GM19023 (cell line): ENCODE data around the gene LRRC4C.

Source experiments
- ATAC-seq: cut with Tn5 transposase; IDR thresholded peaks from one replicate; pipeline ENCODE4 v1.9.1; 2021; ENCODE audit warnings: mild to moderate bottlenecking, moderate library complexity; ENCODE audit not compliant: unreplicated experiment

LRRC4C gene

DNA sequence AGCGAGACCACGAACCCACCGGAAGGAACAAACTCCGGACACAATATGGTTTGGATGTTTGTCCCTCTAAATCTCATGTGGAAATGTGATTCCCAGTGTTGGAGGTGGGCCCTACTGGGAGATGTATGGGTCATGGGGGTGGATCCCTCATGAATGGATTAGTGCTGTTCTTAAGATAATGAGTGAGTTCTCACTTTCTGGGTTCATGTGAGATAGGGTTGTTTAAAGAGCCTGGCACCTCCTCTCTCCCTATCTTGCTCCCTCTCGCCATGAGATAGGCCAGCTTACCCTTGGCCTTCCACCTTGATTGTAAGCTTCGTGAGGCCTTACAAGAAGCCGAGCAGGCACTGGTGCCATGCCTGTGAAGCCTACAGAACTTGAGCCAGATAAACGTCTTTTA, 184.6 kb downstream of the LRRC4C start:
- no peak for ATAC-seq

DNA sequence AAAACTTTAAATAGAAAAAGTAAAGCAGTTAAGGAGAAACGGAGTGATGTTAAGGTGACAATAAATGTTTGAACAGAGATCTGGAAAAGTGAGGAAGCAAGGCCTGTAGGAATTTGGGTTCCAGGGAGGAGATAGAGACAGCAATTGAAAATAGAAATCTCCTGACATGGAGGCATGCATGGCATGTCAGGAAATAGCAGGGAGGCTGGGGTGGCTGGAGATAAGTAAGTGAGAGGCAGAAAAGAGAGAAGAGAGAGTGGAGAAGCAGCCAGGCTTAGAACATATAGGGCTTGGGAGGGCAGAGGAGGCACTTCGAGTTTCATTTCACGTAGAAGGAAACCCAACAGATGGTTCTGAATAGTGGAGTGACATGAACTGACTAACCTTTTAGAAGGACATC, 185.5 kb downstream of the LRRC4C start:
- no peak for ATAC-seq

DNA sequence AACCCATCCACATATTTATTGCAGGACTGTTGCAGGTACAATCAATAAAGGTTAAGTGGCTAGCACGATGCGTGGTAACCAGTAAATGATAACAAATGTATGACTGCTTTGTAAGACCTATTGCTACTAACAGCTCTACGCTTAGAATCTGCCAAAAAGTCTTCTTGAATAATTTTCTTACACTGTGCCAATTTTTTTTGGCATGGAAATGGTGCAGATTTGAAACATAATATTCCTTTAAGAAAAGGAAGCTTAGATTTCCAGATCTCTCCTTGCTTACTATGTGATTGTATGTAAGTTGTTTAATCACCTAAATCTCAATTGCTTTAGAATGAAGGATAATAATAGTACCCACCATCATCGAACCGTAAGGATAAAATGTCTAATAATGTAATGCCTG, 192.0 kb downstream of the LRRC4C start:
- no peak for ATAC-seq

DNA sequence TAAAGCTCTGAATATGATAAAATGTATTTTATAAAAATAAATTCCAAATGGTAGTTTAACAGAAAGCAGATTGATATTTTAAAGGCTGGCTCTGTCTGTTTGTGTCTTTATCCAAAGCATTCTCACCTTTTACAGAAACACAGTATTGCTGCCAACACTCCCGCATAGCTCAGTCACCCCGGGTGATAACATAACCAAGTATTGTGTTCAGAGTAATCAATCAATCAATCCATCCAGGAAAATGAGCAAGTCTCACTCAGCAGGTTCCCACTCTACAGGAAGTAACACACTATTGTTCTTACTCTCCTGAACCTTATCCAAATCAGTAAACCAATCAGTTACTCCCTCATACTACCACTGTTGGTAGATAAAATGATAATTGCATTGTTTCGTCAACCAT, 203.4 kb downstream of the LRRC4C start:
- no peak for ATAC-seq

DNA sequence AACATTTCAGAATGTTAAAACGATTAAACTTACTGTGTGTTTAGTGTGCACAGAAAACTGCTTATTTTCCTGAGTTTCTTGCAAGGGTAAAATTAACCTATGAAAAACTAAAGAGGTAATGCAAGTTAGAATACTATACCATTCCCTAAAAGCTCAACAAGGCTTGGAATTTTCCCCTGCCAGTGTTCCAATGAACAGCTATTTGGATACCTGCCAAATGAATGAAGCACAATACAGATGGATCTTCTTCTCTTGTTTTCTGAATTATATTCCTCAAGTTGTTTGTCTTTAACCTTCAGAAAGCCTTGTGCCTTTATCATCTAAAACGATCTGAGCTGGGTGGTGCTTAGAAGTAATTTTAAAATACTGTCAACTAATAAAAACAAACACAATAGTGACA, 204.5 kb downstream of the LRRC4C start:
- ATAC-seq: no peak

DNA sequence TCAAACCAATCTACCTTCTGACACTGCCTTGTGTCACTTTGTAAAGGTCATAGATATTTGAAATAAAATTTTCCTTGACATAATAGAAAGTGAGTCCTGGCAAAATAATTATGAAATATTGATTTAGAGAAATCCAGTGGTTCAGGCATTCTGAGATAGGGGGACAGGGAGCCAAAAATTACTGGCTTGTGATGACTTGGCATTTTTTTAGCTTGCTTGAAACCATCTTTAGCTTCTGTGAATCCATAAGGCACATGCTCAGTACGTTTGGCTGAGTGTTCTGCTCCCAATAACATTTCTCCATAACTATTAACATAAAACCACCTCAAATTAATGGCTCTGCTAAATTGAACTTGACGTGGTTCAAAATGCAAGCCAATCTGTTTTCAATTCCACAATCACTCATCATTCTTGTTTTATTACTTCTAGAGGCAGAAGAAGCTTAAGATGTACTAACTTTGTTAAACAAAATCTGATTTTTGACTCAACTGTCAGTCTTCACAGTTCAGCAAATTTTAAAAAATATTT, 209.0 kb downstream of the LRRC4C start:
- ATAC-seq: no peak

DNA sequence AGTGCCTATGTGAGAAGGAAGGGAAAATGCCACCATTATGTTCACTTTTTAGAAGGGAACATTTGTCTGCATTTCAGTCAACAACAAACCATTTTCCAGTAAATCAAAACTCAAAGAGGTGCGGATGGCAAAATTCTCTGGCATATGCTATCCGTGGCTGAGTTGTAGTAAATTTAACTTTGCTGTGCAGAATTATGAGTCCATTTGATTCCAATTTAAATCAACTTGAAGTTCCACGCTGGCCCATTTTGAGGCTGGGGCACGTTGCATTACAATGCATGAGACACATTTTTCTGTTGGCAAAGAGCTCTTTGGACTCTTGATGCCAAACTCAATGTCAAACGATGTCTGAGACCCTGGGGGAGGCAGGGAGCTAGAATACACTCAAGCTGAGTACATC, 211.8 kb downstream of the LRRC4C start:
- no peak for ATAC-seq

DNA sequence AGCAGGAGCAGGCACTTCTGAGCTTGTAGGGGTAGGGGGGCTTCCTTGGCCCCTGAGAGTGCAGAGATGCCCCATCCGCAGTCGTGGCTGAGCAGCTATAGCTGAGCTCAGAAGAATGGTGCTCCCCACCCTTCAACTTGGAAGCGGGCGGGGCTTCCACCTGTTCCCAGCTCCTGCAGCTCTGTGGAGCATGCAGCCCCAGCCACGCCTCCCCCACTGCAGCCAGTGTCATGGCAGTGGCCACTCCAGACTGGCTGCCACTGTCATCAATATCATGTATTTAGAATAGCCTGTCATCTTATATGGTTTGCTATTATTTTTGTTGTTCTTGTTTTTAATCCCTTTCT, 213.1 kb downstream of the LRRC4C start:
- ATAC-seq: no peak

DNA sequence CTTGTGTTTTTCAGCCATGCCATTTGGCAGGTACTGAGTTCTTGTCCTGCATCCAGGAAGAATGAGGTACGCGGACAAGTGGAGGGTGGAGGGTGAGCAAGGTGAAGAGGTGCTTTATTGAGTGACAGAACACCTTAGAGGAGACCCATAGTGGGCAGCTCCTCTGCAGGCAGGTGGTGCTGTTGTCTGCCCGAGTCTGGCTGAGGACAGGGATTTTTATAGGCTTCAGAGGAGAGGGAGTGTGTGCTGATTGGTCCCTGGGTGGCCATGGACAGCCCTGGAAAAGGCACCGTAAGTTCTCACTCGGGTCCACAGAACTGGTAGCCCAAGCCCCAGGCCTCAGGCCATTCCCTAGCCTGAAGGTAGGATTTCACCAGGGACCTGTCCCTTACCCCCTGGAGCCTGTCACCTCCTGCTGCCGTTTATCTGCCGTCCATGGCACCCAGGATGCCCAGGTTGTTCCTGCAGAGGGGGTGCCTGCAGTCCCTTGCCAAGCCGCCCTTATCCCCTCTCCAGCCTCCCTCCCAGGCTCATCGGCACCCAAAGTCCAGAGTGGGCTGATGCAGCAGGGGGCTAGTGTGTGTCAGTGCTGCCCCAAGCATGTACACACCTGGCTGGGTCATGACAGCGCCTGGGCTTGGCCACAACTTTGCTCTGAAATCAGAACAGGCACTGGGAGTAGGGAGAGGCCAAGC, 213.6 kb downstream of the LRRC4C start:
- no peak for ATAC-seq

DNA sequence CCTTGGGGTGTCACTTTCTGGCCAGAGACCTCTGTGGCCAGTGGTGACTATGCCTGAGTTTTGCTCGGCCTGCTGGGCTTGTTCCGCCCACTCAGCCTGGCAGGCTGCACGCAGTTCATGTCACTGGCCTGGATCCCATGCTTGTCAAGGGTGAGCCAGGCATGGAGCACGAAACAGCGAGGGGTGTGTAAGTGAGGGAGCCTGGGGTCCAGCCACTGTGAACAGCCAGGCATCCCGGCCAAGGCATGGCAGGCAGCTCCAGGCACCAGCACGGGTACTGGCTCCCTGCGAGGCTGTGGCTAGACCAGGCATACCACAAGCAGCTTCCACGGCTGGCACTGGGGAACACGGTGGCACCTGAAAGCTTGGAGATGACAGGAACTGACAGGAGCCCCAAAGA, 214.3 kb downstream of the LRRC4C start:
- ATAC-seq: no peak

DNA sequence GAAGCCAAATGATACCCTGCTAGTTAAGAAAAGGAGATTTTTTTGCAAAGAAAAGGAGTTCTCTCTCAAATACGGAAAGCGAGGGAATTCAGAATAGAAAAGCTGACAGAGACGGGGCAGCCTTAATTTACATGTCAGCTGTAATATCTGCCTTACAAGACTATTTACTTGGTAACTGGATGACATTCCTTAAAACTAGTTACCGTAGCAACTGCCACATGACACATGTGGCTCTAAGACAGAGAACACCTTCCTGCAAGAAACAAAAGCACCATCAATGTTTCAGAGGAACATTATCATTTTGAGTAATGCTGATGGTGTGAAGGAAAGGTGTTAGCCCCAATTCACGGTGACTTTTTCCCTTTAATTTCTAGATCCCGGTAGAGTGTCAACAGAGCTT, 222.1 kb downstream of the LRRC4C start:
- no peak for ATAC-seq

DNA sequence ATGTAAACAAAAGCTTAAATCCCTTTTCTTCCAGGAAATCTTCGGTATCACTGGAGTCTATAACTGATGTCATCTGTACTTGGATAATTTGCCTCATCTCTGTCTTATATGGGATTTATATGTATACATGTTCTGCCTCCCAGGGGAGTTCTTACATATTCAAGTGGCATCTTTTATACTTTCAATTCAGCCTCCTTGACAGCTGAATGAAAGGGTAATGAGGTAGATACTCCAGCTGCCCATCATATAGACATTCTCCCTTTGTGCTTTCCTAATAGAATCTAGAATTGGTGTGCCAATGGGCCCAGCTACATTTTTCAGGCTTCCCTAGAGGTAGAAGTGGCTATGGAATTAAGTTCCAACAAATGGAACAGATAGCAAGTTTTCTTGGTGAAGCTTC, 223.8 kb downstream of the LRRC4C start:
- no peak for ATAC-seq

DNA sequence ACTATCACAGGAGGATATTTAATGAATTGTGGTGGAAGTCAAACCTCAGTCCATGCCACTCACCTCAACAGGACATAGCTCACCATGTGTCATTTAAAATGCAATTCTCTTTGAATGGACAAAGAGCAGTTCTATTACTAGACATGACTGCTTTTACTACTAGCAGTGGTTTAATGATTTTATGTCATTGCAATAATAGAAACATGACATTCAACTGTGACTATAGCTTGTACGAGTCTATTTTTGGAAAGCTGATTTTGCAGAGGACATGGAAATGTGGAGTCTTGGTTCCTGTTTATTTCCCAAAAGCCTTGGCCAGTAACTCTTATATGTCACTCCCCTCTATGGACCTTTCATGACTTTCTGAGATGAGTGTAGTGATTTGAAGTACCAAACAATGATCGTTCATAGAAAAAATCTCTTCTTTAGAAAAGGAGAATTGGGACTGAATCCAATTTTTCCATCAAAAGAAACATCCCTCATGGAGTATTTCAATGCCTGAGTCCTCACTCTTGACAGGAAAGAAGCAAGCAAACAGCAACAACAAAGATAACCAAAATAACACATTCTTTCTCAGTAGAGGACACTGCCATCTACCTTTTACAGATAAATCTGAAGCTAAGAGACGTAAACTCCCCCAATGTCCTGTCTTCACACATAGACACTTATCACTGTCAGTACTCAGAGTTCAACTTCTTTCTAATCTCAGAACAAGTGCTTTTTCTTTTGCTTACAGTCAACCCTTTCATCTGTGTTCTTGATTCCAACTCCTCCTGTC, 233.4 kb downstream of the LRRC4C start:
- no peak for ATAC-seq

DNA sequence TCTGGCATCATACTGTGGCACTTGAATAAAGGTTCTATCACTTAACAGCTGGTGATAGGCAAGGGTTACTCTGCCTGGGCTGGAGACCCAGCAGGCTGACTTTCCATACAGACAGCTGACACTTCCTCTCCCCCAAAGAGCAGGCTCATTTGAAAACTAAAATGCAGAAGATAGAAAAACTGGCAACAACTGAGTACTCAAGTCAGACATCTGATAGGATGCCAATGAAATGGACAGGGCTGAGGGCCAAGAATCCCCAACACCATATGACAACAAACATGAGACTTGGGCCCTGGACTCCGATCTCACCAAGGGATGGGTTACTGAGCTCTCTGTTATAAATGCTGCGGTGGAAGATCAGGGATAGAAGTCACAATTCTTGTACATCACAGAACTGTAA, 237.2 kb downstream of the LRRC4C start:
- no peak for ATAC-seq

DNA sequence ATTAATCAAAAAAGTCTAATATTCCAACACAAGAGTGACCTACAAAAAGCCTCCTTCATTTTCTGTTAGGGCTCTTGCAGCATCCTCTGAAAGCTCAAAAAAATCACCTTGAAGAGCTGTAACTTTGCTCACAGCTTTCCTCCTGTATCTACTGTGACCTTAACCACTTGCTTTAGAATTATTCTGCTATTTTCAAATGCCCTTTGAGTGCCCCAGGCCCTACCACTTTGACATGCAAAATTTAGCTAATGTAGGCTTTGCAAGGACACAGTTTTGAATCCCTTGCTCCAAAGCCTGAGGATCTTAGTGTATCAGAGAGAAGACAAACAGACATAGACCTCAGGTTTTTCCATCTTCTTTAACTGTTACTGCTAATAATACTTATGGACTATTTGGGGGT, 253.1 kb downstream of the LRRC4C start:
- ATAC-seq: no peak

DNA sequence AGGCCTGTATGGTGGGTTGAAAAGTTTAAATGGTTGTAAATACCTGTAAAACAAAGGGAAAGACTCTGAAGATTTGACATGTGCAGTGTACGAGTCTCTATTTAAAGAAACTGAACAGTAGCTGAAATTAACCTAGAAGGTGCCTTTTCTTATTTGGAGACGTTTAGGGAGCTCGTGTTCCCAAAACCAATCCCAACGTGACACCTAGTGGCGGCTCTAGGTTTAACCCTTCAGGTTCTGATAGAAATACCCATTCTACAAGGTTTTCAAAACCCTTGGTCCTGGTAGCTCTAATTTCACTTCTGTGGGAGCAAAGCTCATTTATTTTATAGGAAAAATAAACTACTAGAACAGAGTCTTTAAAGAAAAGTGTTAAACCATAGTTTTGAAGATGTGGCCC, 258.3 kb downstream of the LRRC4C start:
- ATAC-seq: no peak

DNA sequence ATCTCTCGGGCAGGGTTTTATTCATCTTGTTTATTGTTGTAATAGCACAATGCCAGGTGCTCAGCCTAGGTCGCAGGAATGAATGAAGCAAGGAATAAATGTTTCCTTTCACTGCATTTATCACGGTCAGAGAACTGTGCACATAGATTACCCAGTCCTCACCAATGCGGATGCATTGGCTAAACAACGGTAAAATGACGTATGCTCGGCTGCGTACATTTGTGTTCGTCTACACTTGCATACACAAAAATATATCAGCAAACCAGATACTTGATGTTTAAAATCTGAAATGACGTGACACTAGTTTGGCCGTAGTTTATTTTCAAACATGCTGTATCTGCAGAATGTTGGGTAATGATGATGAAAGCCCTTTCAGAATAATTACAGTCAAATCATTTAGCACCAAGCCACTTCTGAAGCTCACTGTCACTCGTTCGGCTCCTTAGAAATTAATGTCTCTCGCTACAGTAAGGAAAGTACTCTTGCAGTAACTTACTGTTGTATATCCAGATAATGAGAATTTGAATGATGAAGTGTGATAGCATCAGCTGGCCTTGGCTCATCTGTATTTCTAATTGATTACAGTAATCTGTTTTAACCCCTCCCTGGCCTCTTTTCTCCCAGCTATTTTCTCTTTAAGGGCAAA, 268.9 kb downstream of the LRRC4C start:
- ATAC-seq: no peak

DNA sequence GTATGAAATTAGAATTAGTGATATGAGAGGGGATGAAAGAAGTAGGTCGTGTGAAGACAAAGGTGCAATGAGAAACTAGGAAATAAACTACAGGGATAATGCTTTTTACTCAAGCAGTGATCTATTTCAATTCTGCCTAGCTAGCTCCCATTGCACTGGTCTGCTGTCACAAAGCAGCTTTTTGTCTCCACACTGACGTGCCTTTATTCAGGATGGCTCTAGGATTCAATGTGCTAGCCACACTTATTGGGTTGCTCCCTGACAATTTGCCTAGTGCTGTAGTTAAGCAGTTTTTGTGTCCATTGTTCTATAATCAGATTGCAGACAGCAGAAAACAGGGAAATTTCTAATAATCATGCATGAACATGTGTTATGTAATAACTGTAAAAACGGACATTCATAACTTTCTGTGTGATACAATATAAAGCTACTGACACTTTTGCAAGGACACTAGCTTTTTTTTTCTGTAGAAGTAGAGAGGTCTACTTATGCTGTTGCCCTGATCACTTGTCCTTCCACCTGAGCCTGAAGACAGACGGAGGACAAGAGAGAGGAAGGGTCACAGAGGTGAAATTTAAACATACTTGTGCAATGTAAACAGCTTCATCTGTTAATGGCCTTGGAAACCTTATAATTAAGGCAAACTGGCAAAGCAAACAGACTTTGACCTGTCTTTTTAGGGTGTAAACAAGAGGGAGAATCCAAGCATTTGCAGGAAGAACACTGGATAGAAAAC, 269.6 kb downstream of the LRRC4C start:
- no peak for ATAC-seq

DNA sequence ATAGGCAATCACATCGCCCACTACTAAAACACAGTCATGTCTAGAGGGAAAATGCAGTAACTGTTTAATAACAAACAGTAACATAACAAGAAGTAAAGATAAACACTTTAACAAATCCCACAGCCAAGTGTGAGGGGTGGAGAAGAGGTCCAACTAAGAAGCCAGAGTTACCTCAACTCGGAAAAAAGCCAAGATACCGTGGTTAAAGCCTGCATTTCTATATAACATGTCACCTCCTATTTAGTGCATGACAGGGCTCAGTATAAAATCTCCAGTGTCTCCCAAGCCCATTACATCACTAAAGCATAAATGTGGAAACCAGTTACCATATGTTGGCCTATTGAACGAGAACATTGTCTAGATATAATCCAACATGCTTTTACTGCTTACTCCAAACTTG, 281.7 kb downstream of the LRRC4C start:
- no peak for ATAC-seq

DNA sequence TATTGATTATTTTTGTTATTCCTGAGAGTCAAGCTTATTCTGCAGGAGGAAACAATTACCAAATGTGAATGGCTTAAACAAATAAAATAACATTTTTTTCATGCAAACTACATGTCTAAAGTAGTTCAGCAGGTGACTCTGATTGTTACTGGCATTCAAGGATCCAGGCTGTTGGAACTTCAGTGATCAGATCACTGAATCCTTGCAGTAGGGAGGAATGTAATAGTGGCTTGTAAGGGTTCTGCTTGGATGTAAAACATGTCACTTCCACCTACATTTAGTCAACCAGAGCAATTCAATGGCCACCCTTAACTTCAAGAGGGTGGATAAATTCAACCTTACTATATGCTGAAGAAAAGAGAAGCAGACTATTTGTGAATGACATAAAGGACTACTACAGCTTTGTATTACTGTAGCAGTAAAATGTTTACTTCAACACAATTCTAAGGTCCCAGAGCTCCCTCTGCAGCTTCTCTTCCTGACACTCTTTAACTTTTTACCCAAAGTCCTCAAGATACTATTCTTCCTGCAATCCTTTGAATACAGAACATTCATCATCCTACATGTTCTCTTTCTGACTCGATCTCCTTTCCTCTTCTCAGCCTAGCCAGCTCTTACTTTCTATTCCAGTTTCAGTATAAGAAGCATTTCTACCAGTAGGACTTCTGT, 284.0 kb downstream of the LRRC4C start:
- no peak for ATAC-seq

DNA sequence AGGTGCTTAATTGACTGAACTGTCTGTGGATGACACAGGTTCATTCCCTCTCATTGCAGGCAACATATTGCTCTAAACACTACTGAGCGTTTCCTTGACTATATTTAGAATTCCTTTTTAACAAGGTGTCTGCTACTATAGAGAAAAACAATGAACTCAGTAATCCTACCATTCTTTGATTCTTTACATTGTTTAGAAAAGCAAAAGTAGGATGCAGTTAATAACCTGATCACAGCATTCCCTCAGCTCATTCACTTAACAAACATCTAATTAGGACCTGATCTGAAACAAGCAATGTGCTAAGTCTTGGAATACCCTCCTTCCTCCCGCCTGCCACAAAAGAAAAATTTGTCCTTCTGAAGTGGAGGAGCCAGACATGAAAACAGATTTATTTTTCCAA, 313.1 kb downstream of the LRRC4C start:
- no peak for ATAC-seq
